ENCODE measurements around the gene NHSL1.

NHSL1 gene

DNA sequence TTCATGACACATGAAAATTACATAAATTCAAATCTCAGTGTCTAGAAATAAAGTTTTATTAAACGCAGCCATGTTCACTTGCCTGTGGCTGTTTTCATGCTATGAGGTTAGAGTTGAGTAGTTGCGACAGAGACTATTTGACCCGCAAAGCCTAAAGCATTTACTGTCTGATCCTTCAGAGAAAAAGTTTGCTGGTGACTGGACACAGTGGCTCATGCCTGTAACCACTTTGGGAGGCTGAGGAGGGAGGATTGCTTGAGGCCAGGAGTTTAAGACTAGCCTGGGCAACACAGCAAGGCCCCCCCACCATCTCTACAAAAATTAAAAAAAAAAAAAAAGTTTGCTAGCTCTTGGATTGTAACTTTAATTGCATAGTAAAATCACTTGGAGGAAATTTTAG lies 112.4 kb downstream of the NHSL1 start:
- Histone ChIP-seq H3K4me3 (no peak overlapping the region), H3K27ac (no peak overlapping the region)

DNA sequence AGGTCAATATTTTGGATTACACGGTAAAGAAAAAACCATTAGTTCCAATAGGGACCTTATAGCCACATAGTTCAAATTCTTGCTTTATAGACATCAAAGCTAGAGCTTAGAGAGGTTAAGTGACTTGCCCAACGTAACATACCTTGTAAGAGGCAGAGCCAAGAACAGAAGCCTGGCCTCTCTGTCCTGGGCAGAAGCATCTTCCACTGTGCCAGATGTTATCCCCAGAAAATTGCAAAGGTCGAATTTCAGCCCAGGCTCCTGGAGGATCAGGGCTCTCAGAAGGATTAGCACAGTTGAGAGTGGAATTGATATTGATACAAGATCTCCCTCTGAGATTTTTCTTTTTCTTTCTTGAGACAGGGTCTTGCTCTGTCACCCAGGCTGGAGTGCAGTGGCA lies 115.5 kb downstream of the NHSL1 start:
- H3K4me3 ChIP-seq: no peak overlapping the region
- H3K27ac ChIP-seq: no peak overlapping the region

GRCh38 chr6:138382498-138383265 lies 116.6 kb downstream of the NHSL1 start:
- H3K27ac ChIP-seq: no peak overlapping the region
- H3K4me3 ChIP-seq: no peak overlapping the region

- Histone ChIP-seq H3K27ac (no peak overlapping the region), H3K4me3 (no peak overlapping the region)
Measured at GRCh38 chr6:138378463-138378862, 120.8 kb downstream of the NHSL1 start.

DNA sequence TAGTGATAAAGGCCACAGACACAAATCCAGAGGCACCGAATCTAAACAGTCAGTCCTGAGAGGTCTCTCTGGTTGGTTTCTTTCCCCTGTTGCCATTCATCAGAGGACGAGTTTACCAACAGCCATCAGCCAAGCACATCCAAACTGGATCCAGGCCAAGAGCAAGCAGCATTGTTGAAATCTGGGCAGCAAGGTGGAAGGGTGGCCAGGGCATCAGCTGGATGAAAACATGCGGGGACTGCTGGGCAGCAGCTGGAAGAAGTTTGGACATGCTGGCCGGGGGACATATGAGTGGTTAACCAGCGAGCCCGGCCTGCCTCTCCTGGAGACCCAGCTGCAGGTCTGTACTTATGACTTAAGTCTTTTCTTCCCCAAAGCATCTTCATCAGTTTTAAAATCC lies 121.5 kb downstream of the NHSL1 start, which contains the start of gene SMIM28:
Gene SMIM28 (plus strand): TSS at position 62 of the 400 bp plus-strand sequence. CDS start 168 bp downstream, at position 230.
- Histone ChIP-seq H3K27ac (no peak within 1 kb of the TSS), H3K4me3 (no peak within 1 kb of the TSS)

DNA sequence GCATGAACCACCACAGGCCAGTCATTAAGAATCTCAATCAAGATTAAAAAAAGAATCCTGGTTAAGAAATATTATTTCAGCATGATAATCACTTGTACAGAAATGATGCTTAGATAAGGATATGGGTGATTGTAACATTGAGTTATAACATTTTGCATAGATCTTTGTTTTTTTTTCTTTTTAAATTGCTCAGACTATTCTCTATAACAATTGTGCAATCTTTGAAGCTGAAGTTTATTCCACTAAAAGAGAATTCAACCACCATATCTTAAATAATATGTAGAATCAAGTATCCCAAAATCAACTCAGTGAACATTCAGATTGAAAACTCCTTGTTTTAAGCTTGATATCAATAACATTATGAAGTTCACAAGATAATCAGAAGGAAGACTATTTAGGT lies 122.3 kb downstream of the NHSL1 start:
- no peak overlapping the region for H3K27ac ChIP-seq
- no peak overlapping the region for H3K4me3 ChIP-seq

- Histone ChIP-seq H3K27ac (no peak overlapping the region), H3K4me3 (no peak overlapping the region)
Measured at GRCh38 chr6:138374815-138375214, 124.5 kb downstream of the NHSL1 start.

DNA sequence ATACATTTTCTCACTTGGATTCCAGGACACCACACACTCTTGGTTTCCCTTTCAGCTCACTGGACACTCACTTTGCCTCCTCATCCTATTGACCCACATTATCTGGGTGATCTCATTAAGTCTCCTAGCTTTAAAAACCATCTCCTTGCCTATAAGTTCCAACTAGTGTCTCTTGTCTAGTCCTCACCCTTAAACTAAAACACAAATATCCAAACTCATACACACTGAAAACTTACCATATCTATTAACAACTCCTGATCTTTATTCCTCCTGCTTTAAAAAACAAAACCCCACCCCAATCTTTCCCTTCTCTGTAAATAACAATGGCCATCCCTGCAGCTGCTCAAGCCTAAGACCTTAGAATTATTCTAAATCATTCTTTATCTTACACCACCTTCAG lies 125.1 kb downstream of the NHSL1 start:
- H3K4me3 ChIP-seq: no peak overlapping the region
- no peak overlapping the region for H3K27ac ChIP-seq

DNA sequence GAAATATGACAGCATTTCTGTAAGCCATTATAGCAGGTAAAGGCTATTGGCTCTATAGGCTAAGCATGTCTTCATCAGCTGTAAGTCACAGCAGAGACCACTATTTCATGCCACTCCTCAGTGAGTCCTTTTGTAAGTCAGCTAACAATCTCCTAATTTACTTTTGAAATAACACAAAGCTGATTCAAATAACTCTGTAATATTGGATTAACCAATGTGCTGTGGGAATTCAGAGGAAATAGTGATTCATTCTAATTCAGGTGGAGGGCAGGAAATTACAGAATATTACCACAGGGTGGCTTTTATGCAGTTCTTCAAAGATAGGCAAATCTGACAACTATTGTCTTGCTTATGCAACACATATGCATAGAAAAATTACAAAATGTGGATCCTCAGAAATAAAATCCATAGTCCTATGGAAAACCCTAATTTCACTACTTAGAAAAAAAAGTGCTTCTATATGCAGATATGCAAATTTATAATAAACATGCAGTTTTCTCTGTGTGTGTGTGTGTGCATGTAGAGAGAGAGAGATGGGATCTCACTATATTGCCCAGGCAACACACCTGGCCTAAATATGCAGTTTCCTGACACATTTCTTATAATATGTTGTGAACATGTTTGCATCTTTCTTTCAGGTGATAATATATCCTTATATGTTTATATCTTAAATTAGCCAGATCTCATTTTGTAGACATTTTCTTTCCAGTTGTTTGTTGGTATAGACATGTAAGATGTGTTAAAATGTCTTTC lies 126.4 kb downstream of the NHSL1 start:
- Histone ChIP-seq H3K27ac (no peak overlapping the region), H3K4me3 (no peak overlapping the region)

Data from skin epidermis (tissue), 12 donors.